HG02973 (cell line): Measurements from ENCODE around the gene EXOC1.
A peak's percentile ranks its signal among the peaks of the same experiment; 100 is the strongest.
"Not testable (repeated sequence)": the region's sequence is repeated elsewhere in the genome, so short reads cannot be mapped to it uniquely, and the experiment has no call there.

Experiments used
- ATAC-seq: cut with Tn5 transposase; IDR thresholded peaks from one replicate; pipeline ENCODE4 v1.9.1; 2021; ENCODE audit warnings: moderate library complexity; ENCODE audit not compliant: unreplicated experiment

EXOC1 gene

DNA sequence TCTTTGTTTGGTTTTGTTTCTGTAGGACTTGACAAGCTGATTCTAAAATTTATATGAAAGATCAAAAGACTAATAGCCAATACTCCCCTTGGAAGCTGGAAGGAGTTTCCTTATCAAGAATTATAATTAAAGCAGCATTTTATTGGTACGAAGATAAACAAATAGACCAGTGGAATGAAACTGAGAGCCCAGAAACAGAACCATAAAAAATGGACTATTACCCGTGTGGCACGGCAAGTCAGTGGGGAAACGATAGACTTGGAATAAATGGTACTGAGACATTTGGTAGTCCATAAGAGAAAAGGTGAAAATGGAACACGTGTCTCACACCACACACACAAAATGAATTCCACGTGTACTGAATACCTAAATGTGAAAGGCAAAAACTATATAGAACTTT, 52.9 kb downstream of the EXOC1 start:
- ATAC-seq: no peak

DNA sequence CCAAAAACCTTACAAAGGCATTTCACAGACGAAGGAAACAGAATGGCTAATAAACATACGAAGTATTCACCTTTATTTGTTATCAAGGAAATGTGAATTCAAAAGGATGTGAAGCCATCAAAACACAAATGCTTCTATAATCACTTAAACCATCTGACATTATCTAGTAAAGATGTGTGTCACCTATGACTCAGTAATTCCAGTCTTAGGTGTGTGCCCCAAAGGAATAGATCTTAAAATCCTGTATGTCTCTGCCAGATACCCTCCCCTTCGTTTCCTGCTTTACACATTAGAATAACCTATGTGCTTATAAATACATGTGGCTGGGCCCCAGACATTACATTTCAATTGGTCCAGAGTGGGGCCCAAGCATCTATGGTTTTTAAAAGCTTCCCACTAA, 53.5 kb downstream of the EXOC1 start:
- ATAC-seq: no peak

DNA sequence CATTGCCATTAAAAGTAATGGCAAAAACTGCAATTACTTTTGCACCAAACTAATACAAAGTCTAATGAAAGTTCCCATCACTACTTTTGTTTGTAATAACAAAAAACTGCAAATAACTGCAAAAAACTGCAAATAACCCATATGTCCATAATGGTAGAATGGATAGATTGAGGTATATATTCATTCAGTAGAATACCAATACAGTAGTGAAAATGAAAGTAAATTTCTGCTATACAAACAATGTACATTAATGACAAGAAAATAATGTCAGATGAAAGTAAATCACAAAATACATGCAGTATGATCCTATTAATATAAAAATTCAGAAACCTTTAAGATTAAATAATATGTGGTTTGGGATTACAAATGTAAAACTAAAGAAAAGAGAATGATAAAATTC, 54.0 kb downstream of the EXOC1 start:
- no peak for ATAC-seq

DNA sequence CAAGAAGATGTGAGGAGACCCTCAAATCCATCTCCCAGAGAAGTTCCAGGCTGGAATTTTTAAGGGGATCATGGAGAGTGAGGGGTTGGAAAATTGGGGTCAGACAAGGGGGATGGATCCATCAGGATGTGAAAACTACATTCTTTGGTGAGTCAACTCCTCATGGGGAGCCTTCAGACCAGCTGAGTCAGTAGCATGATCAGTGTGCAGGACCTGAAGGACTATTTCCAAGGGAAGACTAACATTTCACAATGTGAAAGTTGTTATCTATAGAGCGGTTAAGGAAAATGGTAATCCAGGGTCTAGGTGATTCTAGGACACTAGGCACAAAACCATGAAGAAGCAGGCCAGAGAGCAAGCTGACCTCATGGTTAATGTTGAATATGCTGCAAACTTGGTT, 56.7 kb downstream of the EXOC1 start:
- no peak for ATAC-seq

DNA sequence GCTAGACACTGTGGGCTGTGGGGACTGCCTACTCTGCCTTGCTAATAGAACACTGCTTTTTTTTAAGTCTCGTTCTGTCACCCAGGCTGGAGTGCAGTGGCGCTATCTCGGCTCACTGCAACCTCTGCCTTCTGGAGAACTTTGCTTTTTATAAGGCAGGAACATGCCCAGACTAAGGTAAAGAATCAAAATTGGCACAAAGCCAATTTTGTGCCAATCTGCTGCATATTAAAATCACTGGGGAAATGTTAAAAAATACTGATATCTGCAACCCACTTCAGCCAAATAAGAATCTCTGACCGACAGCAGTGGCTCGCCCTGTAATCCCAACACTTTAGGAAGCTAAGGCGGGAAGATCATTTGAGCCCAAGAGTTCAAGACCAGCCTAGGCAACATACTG, 58.8 kb downstream of the EXOC1 start:
- no peak for ATAC-seq

DNA sequence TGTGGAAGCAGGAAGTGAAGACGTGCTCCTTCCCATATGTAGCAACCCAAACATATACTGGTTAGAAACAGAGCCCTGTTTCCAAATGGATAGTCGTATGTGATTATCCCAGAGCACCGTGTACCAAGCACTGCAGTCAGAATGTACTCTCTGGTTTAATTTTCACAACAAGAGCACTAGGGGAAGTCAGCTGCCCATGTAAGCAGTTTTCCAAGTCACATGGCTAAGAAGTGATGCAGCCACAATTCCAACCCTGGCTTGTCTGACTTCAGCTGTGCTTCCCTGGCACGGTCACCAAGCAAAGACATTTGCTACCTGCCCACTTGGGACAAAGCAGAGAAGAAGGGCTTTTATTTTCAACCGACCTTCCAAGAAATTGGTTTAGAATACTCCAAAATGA, 67.1 kb downstream of the EXOC1 start:
- no peak for ATAC-seq

DNA sequence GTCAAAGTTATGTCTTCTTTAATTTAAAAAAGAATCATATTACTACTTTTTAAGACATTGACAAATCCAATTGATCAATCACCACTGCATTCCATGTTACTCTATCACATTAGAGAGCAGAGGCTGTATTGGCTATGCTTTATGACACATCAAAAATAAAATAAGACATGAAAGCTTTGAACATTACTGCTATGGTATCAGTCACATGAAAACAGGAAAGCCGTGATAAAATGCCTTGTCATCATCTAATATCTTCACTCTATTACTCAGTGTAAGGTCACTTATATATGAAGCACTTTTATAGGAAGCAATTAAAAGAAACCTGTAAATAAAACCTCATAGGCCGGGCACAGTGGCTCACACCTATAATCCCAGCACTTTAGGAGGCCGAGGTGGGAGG, 67.6 kb downstream of the EXOC1 start:
- ATAC-seq: no peak

DNA sequence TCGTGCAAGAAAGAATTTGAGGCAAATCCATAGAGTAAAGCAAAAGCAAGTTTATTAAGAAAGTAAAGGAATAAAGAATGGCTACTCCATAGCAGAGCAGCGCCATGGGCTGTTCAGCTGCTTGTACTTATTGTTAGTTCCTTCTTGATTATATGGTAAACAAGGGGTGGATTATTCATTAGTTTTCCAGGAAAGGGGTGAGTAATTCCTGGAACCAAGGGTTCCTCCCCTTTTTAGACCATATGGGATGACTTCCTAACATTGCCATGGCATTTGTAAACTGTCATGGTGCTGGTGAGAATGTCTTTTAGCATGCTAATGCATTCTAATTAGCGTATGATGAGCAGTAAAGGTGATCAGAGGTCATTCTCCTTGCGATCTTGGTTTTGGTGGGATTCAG, 71.8 kb downstream of the EXOC1 start:
- ATAC-seq: no peak

DNA sequence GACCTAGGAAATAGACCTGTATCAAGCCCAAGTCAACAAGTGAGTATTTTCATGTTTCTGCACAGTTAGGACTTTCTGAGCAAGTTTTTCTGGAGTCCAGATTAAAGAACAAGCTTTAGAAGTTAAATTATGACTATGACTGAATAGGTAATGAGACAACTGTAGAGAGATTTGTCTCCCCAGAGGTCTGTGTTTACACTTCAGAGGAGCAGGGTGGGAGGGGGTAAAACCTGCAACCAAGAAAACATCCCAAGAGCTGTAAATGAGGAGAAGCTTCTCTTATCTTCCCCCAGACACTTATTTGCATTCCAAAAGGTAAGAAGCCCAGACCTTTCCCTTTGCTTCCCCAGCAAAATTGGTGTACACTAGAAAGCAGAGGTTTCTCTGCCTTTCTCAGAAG, 73.2 kb downstream of the EXOC1 start:
- ATAC-seq: no peak

DNA sequence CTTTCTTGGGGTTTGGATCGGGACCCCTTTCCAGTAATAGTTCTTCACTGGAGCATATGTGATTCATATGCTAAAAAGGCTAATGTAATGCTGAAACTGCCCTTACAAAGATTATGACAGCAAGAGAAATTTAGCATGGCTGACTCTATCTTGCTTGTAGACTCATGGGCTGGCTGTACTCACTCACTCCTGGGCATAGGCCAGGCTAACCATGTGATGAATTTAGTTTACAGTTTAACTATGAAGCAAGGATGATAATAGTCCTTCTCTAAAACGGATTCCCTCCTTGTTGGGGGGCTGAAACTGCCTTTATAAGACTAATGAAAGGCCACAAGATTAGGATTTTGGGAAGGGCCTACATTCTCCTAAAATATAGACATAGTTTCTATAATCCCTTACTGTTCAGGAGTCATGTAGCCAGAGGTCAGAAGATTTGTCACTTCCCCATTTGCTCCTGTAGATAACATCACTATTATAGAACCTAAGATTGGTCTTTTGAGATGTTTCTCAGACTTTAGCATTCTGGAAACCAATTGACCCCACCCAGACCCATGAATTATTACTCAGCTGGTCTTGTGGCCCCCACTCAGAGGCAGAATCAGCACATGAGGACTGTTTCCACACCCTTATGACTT, 74.5 kb downstream of the EXOC1 start:
- ATAC-seq: no peak

DNA sequence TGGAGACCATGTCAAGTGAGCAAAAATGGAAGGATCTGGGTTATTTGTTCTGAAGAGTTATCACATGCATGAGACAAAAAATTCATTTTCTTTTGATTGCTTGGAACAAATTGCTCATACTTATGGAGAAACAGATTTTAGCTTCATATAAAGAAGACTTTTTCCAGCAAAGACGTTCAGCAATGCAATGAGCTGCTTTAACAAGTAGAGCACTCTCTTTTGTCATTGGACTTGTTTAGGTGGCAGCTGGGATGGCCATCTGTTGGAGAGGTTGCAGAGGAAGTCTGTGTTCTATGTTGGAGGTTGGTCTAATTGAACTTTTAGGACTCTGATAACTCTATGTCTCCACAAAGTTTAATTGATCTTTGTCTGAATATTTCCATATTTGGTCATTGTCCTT, 75.4 kb downstream of the EXOC1 start:
- no peak for ATAC-seq

DNA sequence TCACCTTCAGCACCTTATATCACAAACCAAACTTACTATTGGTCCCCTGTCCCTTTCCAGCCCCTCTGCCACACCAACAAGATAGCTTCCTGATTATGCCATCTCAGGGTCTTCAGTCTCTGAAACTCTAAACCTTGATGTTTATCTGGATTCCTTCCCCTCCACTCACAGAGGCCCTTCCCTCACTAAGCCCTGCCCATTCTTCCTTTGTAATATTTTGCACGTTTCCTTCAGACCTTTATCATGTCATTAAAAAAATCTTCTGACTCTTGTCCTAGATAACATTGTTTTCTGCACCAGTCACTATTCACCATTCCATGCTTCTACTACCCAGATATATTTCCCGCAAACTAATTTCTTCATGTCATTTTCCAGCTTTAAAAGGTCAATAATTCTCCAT, 77.6 kb downstream of the EXOC1 start:
- no peak for ATAC-seq

DNA sequence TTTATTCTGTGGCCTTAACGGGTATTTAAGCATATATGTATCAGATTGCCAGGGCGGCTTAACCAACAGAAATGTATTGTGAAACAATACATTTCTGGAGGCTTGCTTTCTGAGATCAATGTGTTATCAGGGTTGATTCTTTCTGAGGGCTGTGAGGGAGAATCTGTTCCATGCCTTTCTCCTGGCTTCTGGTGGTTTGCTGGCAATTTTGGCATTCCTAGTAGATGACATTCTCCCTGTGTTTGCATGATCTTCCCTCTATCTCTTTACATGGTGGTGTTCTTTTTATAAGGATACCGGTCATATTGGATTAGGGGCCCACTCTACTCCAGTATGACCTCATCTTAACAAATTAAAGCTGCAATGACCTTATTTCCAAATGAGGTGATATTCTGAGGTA, 78.4 kb downstream of the EXOC1 start:
- ATAC-seq: no peak

DNA sequence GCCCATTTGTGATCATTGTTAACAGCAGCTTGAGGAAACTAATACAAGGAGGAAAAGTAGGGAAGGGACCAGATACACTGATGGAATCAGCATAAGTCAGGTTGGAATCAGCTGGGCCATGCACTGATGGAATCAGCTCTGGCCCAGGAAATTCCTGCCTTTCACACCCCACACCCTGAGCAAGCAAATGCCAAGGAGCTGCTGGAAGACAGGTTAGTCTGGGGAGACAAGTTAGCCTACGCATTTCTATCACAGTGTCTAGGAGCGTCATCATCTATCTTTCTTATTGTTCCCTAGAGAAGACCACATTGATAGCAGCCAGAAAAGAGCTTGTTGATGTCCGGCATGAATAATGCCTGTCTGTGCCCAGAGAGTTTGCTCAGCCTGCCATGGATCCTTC, 79.1 kb downstream of the EXOC1 start:
- no peak for ATAC-seq

DNA sequence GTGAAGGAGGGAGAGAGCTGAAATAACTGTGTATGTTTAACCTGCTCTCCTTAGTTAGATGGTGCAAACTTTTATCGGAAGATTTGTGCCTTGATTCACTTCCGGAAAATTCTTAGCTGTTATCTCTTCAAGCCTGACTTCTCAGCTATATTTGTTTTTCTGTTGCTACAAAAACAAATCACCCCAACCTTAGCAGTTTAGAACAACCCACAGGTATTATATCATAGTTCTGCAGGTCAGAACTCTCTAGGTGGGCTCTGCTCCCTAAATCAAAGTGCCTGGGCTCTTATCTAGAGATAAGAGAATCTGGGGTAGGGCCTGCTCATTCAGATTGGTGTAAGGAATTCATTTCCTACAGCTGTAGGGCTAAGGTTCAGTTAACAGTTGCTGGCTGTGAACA, 80.2 kb downstream of the EXOC1 start:
- ATAC-seq: no peak

DNA sequence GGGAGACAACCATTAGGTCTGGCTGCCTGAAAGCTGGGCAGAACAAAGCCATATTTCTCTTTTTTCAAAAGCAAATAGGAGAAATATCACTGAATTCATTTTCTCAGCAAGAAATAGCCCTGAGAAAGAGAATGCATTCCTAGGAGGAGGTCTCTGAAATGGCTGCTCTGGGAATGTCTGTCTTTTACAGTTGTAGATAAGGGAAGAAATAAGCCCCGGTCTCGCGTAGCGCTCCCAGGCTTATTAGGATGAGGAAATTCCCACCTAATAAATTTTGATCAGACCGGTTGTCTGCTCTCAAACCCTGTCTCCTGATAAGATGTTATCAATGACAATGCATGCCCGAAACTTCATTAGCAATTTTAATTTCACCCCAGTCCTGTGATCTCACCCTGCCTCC, 82.5 kb downstream of the EXOC1 start:
- ATAC-seq: not testable (repeated sequence)

DNA sequence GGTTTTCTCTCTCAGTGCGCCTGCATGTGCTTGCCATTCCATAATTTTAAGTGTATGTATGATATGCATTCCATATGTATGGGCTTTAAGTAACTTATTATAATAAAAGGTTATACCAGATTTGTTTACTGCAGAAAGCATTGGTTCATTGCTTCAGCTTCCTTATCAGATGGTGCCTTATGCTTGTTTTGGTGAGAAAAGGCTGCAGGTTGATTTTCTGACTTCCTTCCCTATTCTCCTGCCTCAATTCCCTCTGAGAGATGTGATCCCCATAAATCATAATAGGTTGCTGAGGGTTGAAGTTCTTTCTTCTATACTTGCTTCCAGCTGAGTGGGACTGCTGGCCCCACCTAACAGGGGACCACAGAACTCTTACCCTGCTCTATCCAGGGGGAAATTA, 85.0 kb downstream of the EXOC1 start:
- no peak for ATAC-seq

DNA sequence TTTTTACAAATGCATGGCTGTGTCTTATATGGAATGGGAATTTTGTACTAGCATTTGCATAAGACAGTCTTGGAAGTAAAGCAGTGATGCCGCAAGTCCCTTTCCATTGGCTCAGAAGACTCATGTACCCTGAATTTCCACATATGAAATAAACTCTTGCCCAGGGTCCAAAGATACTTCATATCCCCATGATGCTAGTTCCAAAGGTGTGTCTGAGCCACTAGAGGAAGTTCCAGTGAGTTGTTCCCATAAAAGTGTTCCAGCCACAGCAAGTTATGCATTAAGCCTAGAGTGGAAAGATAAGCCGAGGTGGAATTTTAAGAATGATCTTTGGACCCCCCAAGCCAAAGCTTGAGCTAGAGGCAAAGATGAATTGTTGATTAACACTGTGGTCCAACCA, 86.0 kb downstream of the EXOC1 start:
- no peak for ATAC-seq

DNA sequence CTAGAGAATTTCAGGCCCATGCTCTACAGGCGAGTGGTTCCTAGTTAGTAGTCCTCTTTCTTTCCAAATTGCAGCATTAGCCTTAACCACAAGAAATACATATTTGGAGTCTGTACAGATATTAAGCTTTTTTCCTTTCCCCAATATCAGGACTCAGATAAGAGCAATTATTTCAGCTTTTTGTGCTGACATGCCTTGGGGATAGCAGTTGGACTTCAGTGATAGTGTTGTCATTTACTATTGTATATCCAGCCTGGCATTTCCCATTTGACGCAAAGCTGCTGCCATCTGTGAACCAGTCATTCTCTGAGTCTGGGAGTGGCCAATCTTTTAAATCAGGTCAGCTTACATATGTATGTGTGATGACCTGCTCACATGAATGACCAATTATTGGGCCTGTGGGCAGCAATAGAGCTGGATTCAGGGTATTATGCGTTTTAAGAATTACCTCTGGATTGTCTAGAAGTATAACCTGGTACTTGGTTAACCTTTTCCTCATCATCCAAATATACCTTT, 88.5 kb downstream of the EXOC1 start:
- no peak for ATAC-seq

DNA sequence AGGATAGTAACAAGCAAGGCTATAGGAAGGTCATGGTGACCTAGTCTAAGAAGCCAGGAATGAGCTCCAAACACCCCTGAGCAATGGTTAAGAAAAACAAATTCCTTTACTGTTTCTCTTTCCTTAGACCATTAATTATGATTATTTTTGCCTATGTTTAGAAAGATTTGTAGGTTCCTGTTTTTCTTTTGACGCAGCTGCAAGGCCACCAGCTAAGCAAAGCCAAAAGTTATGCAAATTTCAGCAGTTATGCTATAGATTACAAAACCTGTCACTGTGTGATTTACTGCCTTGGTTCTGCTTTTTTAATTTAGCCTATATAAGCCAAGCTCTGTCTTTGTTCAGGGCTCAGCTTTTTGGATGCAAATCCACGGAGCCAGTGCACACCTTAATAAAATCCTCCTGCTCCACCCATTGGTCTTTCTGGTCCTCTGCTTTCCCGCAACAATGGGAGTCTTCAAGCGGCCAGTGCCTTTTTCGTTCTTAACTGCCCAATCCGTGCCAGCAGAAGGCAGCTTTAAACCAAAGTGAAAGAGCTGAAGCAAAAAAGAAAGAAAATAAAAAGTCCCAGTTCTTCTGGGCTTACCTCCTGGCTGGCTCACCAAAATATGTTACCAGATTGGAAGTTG, 93.9 kb downstream of the EXOC1 start:
- ATAC-seq: peak; percentile 32

DNA sequence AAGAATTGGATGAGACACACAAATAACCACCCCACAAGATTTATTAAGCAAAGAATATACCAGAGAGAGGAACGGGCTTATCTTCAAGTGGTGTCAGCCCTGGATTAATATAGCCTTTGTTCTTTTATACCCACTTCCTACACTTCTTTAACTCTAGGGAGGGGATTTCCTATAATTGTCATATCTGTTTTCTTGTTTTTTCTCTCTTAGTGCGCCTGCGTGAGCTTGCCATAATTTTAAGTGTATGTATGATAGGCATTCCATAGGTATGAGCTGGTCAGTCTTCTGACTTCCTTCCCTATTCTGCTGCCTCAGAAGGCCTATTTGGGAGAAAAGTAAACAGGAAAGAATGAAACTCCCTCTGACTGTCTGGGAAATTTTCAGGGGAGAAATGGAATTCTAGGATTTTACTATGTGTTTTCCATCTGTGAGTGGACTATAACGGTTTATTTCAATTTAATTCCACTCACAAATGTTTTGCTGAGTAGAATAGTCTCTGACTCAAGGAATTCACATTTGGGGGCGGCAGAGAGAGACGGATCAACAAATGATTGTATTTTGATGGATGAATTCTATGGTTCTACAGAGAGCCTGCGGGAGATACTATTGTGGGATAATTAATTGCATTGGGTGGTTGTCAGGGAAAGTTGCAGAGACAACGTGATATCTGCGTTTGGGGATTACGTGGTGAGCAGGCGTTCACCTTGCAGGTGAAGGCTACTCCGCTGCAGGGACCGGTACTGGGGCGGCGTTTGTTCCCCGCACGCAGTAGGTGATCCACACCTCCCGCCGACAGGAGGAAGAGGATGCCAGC, 94.7 kb downstream of the EXOC1 start:
- peak; percentile 9 for ATAC-seq
